ENCODE data around the gene RGS19. TPM values are rescaled to one million over a fixed set of nuclear protein-coding genes. Genes with fewer than 3 reads are reported as not detected.

RGS19 gene
- total RNA-seq, 4 donors from 2014 or later = 3.4 to 16.0 (median 10.5) TPM

- Histone ChIP-seq H3K9me3 (no peaks in the 10 kb centered on the region), H3K4me1 (peaks cover 0 to 25% (median 5%) of the 10 kb centered on the region in 3 donors), H3K4me3 (no peak overlapping the region), H3K27me3 (peaks cover 92% of the 10 kb centered on the region), H3K27ac (peak overlapping the region in 3 of 4 donors; percentile 68 to 76 (median 75)), H3K36me3 (no peaks in the 10 kb centered on the region)
- ATAC-seq = peak; percentile 42
- WGBS, 2 donors (ENCODE audit: low coverage in 1 of 2) = 40 to 55% methylated on average over 2 of the region's 17 CpGs
- TF ChIP-seq POLR2A (IDR thresholded peaks at IDR 0.05) (peak in 1 of 2 donors; percentile 25), CTCF (IDR thresholded peaks at IDR 0.05) (no peak), EP300 (IDR thresholded peaks at IDR 0.05) (no peak), POLR2AphosphoS5 (IDR thresholded peaks at IDR 0.05) (no peak)
Measured at GRCh38 chr20:64053841-64054661, 25.3 kb downstream of the RGS19 start.

DNA sequence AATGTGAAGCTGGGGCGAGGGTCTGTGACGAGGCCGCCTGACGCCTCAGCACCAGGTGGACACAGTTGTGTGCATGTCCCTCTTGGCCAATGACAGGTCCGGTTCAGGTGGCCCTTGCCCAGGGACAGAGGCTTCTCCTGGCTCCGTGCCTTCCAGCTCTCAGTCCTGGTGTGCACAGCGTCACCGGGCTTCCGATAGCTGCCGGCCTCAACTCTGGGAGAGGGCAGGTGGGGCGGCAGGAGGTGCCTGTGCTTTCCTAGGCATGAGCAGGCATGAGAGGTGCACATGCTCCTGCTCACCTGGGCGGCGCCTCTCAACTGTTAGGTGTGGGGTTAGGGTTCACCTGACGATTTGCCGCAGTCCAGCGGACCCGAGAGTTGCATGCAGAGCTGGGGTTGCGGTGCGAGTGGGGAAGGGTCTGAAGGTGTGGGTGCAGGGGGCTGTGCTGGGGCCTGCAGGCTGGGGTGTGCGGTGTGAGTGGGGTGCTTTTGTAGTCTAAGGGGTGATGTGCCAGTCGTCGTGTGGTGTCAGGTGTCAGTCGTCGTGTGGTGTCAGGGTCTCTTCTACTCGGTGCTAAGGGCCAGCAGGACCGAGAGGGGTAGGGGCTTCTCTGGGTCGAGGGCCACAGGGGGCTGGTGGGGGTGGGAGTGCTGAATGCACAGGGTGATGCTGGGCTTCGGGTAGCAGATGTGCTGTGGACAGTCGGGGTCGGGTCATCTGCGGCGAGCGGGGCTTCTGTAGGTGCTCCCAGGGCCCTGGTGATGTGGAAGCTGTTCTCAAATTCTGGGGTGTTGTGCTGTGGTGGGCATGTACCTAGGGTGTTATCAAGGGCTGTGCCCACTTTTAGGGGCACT, 26.1 kb downstream of the RGS19 start:
- H3K4me3 ChIP-seq = no peak overlapping the region
- H3K27me3 ChIP-seq = peaks cover 98% of the 10 kb centered on the region
- WGBS, 2 donors (ENCODE audit: low coverage in 1 of 2) = 42% methylated on average over 5 of the region's 33 CpGs; no CpG with 5 or more reads in 1 of the 2 donors
- H3K9me3 ChIP-seq = no peaks in the 10 kb centered on the region
- TF ChIP-seq EP300 (IDR thresholded peaks at IDR 0.05) = no peak
- no peak for TF ChIP-seq POLR2AphosphoS5 (IDR thresholded peaks at IDR 0.05)
- TF ChIP-seq CTCF (IDR thresholded peaks at IDR 0.05) = no peak
- no peak for TF ChIP-seq POLR2A (IDR thresholded peaks at IDR 0.05)
- peaks cover 0 to 32% (median 5%) of the 10 kb centered on the region in 3 donors for H3K4me1 ChIP-seq
- no peaks in the 10 kb centered on the region for H3K36me3 ChIP-seq
- no peak for ATAC-seq
- peak overlapping the region in 3 of 4 donors; percentile 68 to 76 (median 75) for H3K27ac ChIP-seq

GRCh38 chr20:64052326-64052722, 27.0 kb downstream of the RGS19 start:
- no peak for ATAC-seq
- peaks cover 98% of the 10 kb centered on the region for H3K27me3 ChIP-seq
- no peak overlapping the region for H3K4me3 ChIP-seq
- no CpG with 5 or more reads among the region's 10 CpGs for WGBS, 2 donors (ENCODE audit: low coverage in 1 of 2)
- no peaks in the 10 kb centered on the region for H3K9me3 ChIP-seq
- H3K4me1 ChIP-seq = peaks cover 0 to 28% (median 5%) of the 10 kb centered on the region in 3 donors
- no peak for TF ChIP-seq POLR2AphosphoS5 (IDR thresholded peaks at IDR 0.05)
- TF ChIP-seq EP300 (IDR thresholded peaks at IDR 0.05) = no peak
- TF ChIP-seq CTCF (IDR thresholded peaks at IDR 0.05) = no peak
- TF ChIP-seq POLR2A (IDR thresholded peaks at IDR 0.05) = no peak
- peak overlapping the region in 3 of 4 donors; percentile 68 to 76 (median 75) for H3K27ac ChIP-seq
- no peaks in the 10 kb centered on the region for H3K36me3 ChIP-seq

DNA sequence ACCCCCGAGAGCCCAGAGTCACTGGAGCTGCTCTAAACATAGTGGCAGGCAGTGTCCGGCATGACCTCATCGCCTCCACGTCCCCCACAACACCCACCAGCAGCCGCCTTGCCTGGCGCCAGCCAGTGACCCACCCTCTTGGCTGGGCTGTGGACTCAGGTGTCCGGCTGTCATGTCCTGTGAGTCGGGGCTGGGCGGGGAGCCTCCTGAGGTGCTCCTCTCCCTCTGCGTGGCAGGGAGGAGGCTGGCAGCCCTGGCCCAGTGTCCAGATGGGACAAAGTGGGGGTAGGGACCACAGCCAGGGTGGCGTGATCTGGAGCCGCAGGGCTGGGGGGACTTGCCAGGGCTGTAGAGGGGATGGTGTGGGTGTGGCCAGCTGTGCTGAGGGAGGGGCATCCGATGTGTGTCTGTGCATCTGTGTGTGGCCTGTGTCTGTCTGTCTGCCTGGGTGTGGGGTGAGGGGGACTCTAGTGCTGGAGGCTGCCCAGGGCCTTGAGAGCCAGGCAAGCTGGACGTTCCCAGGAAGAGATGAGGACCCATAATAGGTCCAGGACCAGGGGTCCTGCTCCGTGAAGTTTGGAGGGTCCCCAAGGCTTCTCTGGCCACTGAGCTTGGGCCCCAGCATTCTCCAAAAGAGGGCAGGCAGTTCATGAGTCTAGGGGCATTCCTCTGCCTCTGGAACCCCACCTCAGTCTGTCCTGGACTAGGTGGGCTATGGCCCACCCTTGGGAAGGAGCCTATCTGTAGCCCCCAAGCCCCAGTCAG, 27.6 kb downstream of the RGS19 start:
- no peaks in the 10 kb centered on the region for H3K9me3 ChIP-seq
- ATAC-seq = peak; percentile 61
- peaks cover 0 to 25% (median 5%) of the 10 kb centered on the region in 3 donors for H3K4me1 ChIP-seq
- WGBS, 2 donors (ENCODE audit: low coverage in 1 of 2) = 100% methylated on average over 1 of the region's 15 CpGs; no CpG with 5 or more reads in 1 of the 2 donors
- H3K27ac ChIP-seq = peak overlapping the region in 3 of 4 donors; percentile 68 to 76 (median 75)
- no peaks in the 10 kb centered on the region for H3K36me3 ChIP-seq
- TF ChIP-seq EP300 (IDR thresholded peaks at IDR 0.05) (no peak), POLR2A (IDR thresholded peaks at IDR 0.05) (no peak), CTCF (IDR thresholded peaks at IDR 0.05) (no peak), POLR2AphosphoS5 (IDR thresholded peaks at IDR 0.05) (no peak)
- peaks cover 98% of the 10 kb centered on the region for H3K27me3 ChIP-seq
- H3K4me3 ChIP-seq = no peak overlapping the region

All from gastroesophageal sphincter (tissue), 4 donors.